ENCODE results near the gene KRTAP1-5. TPM values are rescaled to one million over a fixed set of nuclear protein-coding genes. Genes with fewer than 3 reads are reported as not detected.

Gene KRTAP1-5
- total RNA-seq, 1 donor, result 25.0 TPM

GRCh38 chr17:41009301-41009760, 17.7 kb downstream of the KRTAP1-5 start:
- Histone ChIP-seq H3K4me2 (ENCODE audit: insufficient read depth, low read length) (no peak overlapping the region), H3K4me3 (ENCODE audit: insufficient read depth, low read length) (no peak overlapping the region)
- no peak for DNase-seq (ENCODE audit: insufficient read length, low spot score, missing footprints)

GRCh38 chr17:41008811-41009210, 18.2 kb downstream of the KRTAP1-5 start, which contains the start of gene KRTAP3-1:
TSS of gene KRTAP3-1 (minus strand) at chr17:41009128. CDS start at chr17:41009074, 54 bp downstream.
- Histone ChIP-seq H4K20me1 (ENCODE audit: insufficient read depth, low read length) (no peaks in the 10 kb centered on the region), H3K9me3 (ENCODE audit: low read depth, low read length) (no peaks in the 10 kb centered on the region), H3K79me2 (ENCODE audit: insufficient read depth, low read length) (no peaks in the 10 kb centered on the region), H3K27me3 (ENCODE audit: insufficient read depth, low read length) (no peaks in the 10 kb centered on the region), H3K27ac (ENCODE audit: low read depth, low read length) (no peak within 1 kb of the TSS), H3K4me3 (ENCODE audit: insufficient read depth, low read length) (no peak within 1 kb of the TSS), H2AFZ (ENCODE audit: low read length) (no peak within 1 kb of the TSS), H3K4me2 (ENCODE audit: insufficient read depth, low read length) (no peak within 1 kb of the TSS), H3K36me3 (ENCODE audit: insufficient read depth, low read length) (no peaks in the 10 kb centered on the region), H3K4me1 (ENCODE audit: insufficient read depth, low read length) (no peaks in the 10 kb centered on the region)
- TF ChIP-seq CTCF (IDR thresholded peaks at IDR 0.05; ENCODE audit: extremely low read depth, low read depth, low read length), result no peak
- no peak for DNase-seq (ENCODE audit: insufficient read length, low spot score, missing footprints)

More at GRCh38 chr17:41009301-41009760, 17.7 kb downstream of the KRTAP1-5 start:
- no peaks in the 10 kb centered on the region for H3K9me3 ChIP-seq (ENCODE audit: low read depth, low read length)
- no peak overlapping the region for H2AFZ ChIP-seq (ENCODE audit: low read length)
- no peaks in the 10 kb centered on the region for H3K4me1 ChIP-seq (ENCODE audit: insufficient read depth, low read length)
- H4K20me1 ChIP-seq (ENCODE audit: insufficient read depth, low read length), result no peaks in the 10 kb centered on the region
- H3K27ac ChIP-seq (ENCODE audit: low read depth, low read length), result no peak overlapping the region
- no peaks in the 10 kb centered on the region for H3K27me3 ChIP-seq (ENCODE audit: insufficient read depth, low read length)
- no peaks in the 10 kb centered on the region for H3K79me2 ChIP-seq (ENCODE audit: insufficient read depth, low read length)
- no peaks in the 10 kb centered on the region for H3K36me3 ChIP-seq (ENCODE audit: insufficient read depth, low read length)
- TF ChIP-seq CTCF (IDR thresholded peaks at IDR 0.05; ENCODE audit: extremely low read depth, low read depth, low read length), result no peak

GRCh38 chr17:41004397-41004796, 22.6 kb downstream of the KRTAP1-5 start:
- Histone ChIP-seq H3K9me3 (ENCODE audit: low read depth, low read length) (no peaks in the 10 kb centered on the region), H3K79me2 (ENCODE audit: insufficient read depth, low read length) (no peaks in the 10 kb centered on the region), H2AFZ (ENCODE audit: low read length) (no peak overlapping the region), H3K4me3 (ENCODE audit: insufficient read depth, low read length) (no peak overlapping the region), H3K27ac (ENCODE audit: low read depth, low read length) (no peak overlapping the region), H3K27me3 (ENCODE audit: insufficient read depth, low read length) (no peaks in the 10 kb centered on the region), H3K4me2 (ENCODE audit: insufficient read depth, low read length) (no peak overlapping the region), H3K4me1 (ENCODE audit: insufficient read depth, low read length) (peaks cover 6% of the 10 kb centered on the region), H3K36me3 (ENCODE audit: insufficient read depth, low read length) (no peaks in the 10 kb centered on the region), H4K20me1 (ENCODE audit: insufficient read depth, low read length) (no peaks in the 10 kb centered on the region)
- no peak for TF ChIP-seq CTCF (IDR thresholded peaks at IDR 0.05; ENCODE audit: extremely low read depth, low read depth, low read length)
- no peak for DNase-seq (ENCODE audit: insufficient read length, low spot score, missing footprints)

GRCh38 chr17:41003926-41004325, 23.1 kb downstream of the KRTAP1-5 start:
- no peaks in the 10 kb centered on the region for H3K9me3 ChIP-seq (ENCODE audit: low read depth, low read length)
- H3K4me2 ChIP-seq (ENCODE audit: insufficient read depth, low read length), result no peak overlapping the region
- no peak overlapping the region for H2AFZ ChIP-seq (ENCODE audit: low read length)
- H3K36me3 ChIP-seq (ENCODE audit: insufficient read depth, low read length), result no peaks in the 10 kb centered on the region
- no peaks in the 10 kb centered on the region for H4K20me1 ChIP-seq (ENCODE audit: insufficient read depth, low read length)
- no peak overlapping the region for H3K27ac ChIP-seq (ENCODE audit: low read depth, low read length)
- no peak overlapping the region for H3K4me3 ChIP-seq (ENCODE audit: insufficient read depth, low read length)
- no peaks in the 10 kb centered on the region for H3K79me2 ChIP-seq (ENCODE audit: insufficient read depth, low read length)
- H3K27me3 ChIP-seq (ENCODE audit: insufficient read depth, low read length), result no peaks in the 10 kb centered on the region
- peak; percentile 17 for DNase-seq (ENCODE audit: insufficient read length, low spot score, missing footprints)
- no peak for TF ChIP-seq CTCF (IDR thresholded peaks at IDR 0.05; ENCODE audit: extremely low read depth, low read depth, low read length)
- peaks cover 6% of the 10 kb centered on the region for H3K4me1 ChIP-seq (ENCODE audit: insufficient read depth, low read length)

All from osteoblast (primary cell).